HCT116 (cell line): Measurements from ENCODE around the gene SLC2A1.

Experiments used
- CTCF ChIP-seq, 3 experiments: fragments of 200-600 bp in 1 of 3; sonication (generic) in 1 of 3; IDR thresholded peaks in 2 of 3; conservative IDR thresholded peaks in 1 of 3; 2 replicates each; pipeline ENCODE4 v1.5.1; 2012 to 2017; ENCODE audit warnings: low read depth in 2 of 3, low read length in 2 of 3, antibody characterized with exemption in 1 of 3, borderline replicate concordance in 1 of 3, control low read depth in 1 of 3, mild to moderate bottlenecking in 1 of 3, mixed read lengths in 1 of 3, mixed run types in 1 of 3, moderate library complexity in 1 of 3; ENCODE audit not compliant: insufficient read depth in 1 of 3
- EZH2 ChIP-seq: fragments of 200-600 bp; sonication (generic); IDR thresholded peaks from 2 replicates; pipeline ENCODE4 v1.6.1; 2017; ENCODE audit warnings: antibody characterized with exemption, mixed run types

- TF ChIP-seq CTCF (IDR thresholded peaks at IDR 0.05 in 2 of 3, conservative IDR thresholded peaks at IDR 0.05 in 1 of 3; ENCODE audit: borderline replicate concordance in 1 of 3, insufficient read depth in 1 of 3, low read depth in 2 of 3, low read length in 2 of 3) = no peak
- TF ChIP-seq EZH2 = no peak
Observed at GRCh38 chr1:42981871-42982270, 23.2 kb upstream of the SLC2A1 start.
